DND-41 (cell line): ENCODE data around the gene CDH23.

Experiments
- ATAC-seq: fragments of 200-7000 bp; cut with Tn5 transposase; 3 replicates; pipeline ENCODE4 v1.9.1; 2021; ENCODE audit warnings: low read depth; ENCODE audit not compliant: insufficient read depth
- DNase-seq: peaks from one replicate; pipeline ENCODE4 v3.0.0-alpha.2; 2020
- H2AFZ ChIP-seq: 2 replicates; pipeline ENCODE4 v1.6.0; 2012; ENCODE audit warnings: low read depth, low read length
- H3K27ac ChIP-seq: 2 replicates; pipeline ENCODE4 v1.5.1; 2012; ENCODE audit warnings: low read length, inconsistent platforms
- H3K27me3 ChIP-seq: fragments of 200-600 bp; sonication (generic); 2 replicates; pipeline ENCODE4 v1.6.0; 2012; ENCODE audit warnings: low read length, mild to moderate bottlenecking, inconsistent platforms; ENCODE audit not compliant: insufficient read depth, poor library complexity
- H3K36me3 ChIP-seq: 2 replicates; pipeline ENCODE4 v1.5.1; 2012; ENCODE audit warnings: low read length, inconsistent platforms; ENCODE audit not compliant: insufficient read depth
- H3K4me1 ChIP-seq: 2 replicates; pipeline ENCODE4 v1.5.1; 2012; ENCODE audit warnings: mild to moderate bottlenecking, low read length; ENCODE audit not compliant: insufficient read depth
- H3K4me2 ChIP-seq: 2 replicates; pipeline ENCODE4 v1.6.0; 2012; ENCODE audit warnings: mild to moderate bottlenecking, moderate library complexity, low read length, inconsistent platforms; ENCODE audit not compliant: insufficient read depth
- H3K4me3 ChIP-seq, 2 experiments: fragments of 200-600 bp in 1 of 2; shearing (Covaris generic) in 1 of 2; 2 replicates each; pipeline ENCODE4 v1.5.1; 2012 to 2016; ENCODE audit warnings: inconsistent platforms in 2 of 2, low read length in 2 of 2, mild to moderate bottlenecking in 2 of 2, low read depth in 1 of 2, moderate library complexity in 1 of 2
- H3K79me2 ChIP-seq: 2 replicates; pipeline ENCODE4 v1.6.0; 2012; ENCODE audit warnings: low read length, inconsistent platforms; ENCODE audit not compliant: insufficient read depth
- H3K9ac ChIP-seq: 2 replicates; pipeline ENCODE4 v1.6.0; 2012; ENCODE audit warnings: low read depth, mild to moderate bottlenecking, inconsistent platforms, low read length, moderate library complexity
- H3K9me3 ChIP-seq: 2 replicates; pipeline ENCODE4 v1.5.1; 2012; ENCODE audit warnings: low read length, moderate library complexity, mild to moderate bottlenecking, inconsistent platforms; ENCODE audit not compliant: insufficient read depth, severe bottlenecking
- H4K20me1 ChIP-seq: 2 replicates; pipeline ENCODE4 v1.6.0; 2012; ENCODE audit warnings: low read length; ENCODE audit not compliant: insufficient read depth
- EZH2 ChIP-seq: IDR thresholded peaks from 3 replicates; pipeline ENCODE4 v1.6.1; 2012; ENCODE audit warnings: borderline replicate concordance, low read depth, mild to moderate bottlenecking, moderate library complexity, low read length, inconsistent platforms; ENCODE audit not compliant: severe bottlenecking
- TF ChIP-seq, protein P1 (sequence below): IDR thresholded peaks from 2 replicates; pipeline ENCODE4 v1.5.1; 2012; ENCODE audit warnings: borderline replicate concordance, low read length, moderate library complexity, mild to moderate bottlenecking; ENCODE audit not compliant: poor library complexity, severe bottlenecking; ENCODE audit errors: extremely low read depth

The CDH23 gene

DNA sequence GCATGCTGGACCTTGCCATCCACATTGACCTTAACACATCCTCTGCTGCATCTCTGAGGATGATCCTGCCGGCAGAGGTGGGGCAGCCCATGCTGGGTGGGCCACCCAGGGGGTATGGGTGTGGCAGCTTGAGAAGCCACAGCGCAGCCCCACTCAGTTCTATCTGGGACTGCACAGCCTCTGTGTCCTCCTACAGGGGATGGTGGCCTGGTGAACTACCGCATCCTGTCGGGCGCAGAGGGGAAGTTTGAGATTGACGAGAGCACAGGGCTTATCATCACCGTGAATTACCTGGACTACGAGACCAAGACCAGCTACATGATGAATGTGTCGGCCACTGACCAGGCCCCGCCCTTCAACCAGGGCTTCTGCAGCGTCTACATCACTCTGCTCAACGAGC lies 335.1 kb downstream of the CDH23 start:
- H3K4me3 ChIP-seq: no peak overlapping the region
- peaks cover 19% of the 10 kb centered on the region for H3K4me1 ChIP-seq
- no peaks in the 10 kb centered on the region for H3K27me3 ChIP-seq
- no peaks in the 10 kb centered on the region for H3K79me2 ChIP-seq
- TF ChIP-seq EZH2: no peak
- TF ChIP-seq, protein P1, sequence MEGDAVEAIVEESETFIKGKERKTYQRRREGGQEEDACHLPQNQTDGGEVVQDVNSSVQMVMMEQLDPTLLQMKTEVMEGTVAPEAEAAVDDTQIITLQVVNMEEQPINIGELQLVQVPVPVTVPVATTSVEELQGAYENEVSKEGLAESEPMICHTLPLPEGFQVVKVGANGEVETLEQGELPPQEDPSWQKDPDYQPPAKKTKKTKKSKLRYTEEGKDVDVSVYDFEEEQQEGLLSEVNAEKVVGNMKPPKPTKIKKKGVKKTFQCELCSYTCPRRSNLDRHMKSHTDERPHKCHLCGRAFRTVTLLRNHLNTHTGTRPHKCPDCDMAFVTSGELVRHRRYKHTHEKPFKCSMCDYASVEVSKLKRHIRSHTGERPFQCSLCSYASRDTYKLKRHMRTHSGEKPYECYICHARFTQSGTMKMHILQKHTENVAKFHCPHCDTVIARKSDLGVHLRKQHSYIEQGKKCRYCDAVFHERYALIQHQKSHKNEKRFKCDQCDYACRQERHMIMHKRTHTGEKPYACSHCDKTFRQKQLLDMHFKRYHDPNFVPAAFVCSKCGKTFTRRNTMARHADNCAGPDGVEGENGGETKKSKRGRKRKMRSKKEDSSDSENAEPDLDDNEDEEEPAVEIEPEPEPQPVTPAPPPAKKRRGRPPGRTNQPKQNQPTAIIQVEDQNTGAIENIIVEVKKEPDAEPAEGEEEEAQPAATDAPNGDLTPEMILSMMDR: no peak
- no peaks in the 10 kb centered on the region for H4K20me1 ChIP-seq
- ATAC-seq (no peak), DNase-seq (no peak)
- no peaks in the 10 kb centered on the region for H3K9me3 ChIP-seq
- no peak overlapping the region for H3K4me2 ChIP-seq
- no peak overlapping the region for H2AFZ ChIP-seq
- H3K9ac ChIP-seq: no peak overlapping the region
- H3K36me3 ChIP-seq: no peaks in the 10 kb centered on the region
- H3K27ac ChIP-seq: no peak overlapping the region

DNA sequence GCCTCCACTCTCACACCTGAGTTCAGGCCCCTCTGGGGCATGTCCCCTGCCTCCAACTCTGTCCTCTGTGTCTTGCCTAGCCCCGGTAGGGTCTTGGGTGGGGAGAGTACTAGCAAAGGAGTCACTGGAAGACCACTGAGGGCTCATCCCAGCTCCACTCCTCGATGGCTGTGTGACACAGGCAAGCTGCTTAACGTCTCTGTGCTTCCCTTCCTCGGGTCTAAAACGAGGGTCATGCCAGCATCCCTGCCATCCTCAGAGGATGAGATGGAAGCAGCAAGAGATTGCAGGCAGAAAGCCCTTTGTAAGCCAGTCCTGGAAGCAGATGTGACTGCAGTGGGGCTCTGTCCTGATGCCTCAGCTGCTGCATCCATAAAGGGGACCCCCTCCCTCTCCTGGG lies 338.1 kb downstream of the CDH23 start:
- TF ChIP-seq EZH2: no peak
- TF ChIP-seq, protein P1: no peak
- H4K20me1 ChIP-seq: no peaks in the 10 kb centered on the region
- no peaks in the 10 kb centered on the region for H3K9me3 ChIP-seq
- H3K4me1 ChIP-seq: no peaks in the 10 kb centered on the region
- H2AFZ ChIP-seq: no peak overlapping the region
- DNase-seq (no peak), ATAC-seq (no peak)
- no peaks in the 10 kb centered on the region for H3K79me2 ChIP-seq
- H3K4me3 ChIP-seq: no peak overlapping the region
- no peaks in the 10 kb centered on the region for H3K27me3 ChIP-seq
- no peak overlapping the region for H3K4me2 ChIP-seq
- H3K9ac ChIP-seq: no peak overlapping the region
- H3K36me3 ChIP-seq: no peaks in the 10 kb centered on the region
- H3K27ac ChIP-seq: no peak overlapping the region

DNA sequence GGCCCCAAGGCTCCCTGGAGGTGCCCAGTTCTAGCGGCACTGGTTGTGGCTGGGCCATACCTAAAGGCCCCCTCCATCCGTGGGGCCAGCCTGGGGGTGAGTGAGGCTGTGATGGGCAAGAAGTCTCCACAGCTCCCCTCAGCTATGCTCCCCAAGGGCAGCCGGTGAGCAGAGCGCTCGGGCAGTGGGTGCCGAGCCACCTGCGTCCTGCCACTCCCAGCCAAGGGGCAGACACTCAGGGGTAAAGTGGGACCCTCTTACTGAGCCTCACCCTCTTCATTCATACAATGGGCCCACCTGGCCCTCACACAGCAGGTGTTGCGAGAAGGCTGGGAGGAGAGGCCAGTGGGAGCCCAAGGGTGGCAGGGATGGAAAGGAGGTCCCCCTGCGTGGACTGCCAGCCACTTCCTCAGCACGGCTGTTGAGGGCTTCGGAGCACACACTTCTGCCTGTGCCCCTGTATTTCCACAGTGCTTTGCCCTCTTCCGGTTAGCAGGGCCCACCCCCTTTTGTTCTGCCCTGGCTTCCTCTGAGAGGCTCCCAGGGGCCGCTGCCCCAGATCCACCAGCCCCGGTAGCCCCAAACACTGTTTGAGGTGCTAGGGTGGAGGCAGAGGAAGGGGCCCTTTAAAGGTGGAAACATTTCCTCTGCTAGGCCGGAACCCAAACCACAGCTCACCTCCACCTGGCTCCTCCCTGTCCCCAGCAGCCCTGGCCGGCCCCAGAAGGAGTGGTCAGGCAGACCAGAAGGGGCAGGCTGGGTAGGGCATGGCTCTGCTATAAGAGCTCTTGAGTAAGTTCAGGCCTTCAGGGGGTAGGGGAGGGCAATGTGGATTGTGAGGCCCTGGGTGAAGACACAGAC lies 339.2 kb downstream of the CDH23 start:
- Histone ChIP-seq H4K20me1 (no peaks in the 10 kb centered on the region), H3K4me3 (no peak overlapping the region), H3K9ac (no peak overlapping the region), H3K79me2 (no peaks in the 10 kb centered on the region), H3K27me3 (no peaks in the 10 kb centered on the region), H3K36me3 (no peaks in the 10 kb centered on the region), H3K9me3 (no peaks in the 10 kb centered on the region), H3K27ac (peak overlapping the region; percentile 5; the same call in 1 of the 2 replicates), H2AFZ (no peak overlapping the region), H3K4me2 (no peak overlapping the region), H3K4me1 (peaks cover 10% of the 10 kb centered on the region)
- TF ChIP-seq, protein P1: no peak
- TF ChIP-seq EZH2: no peak
- DNase-seq (peak; percentile 72), ATAC-seq (peak; percentile 85)
